Muscle of back (tissue), 11 donors: ENCODE data around the gene MARCHF2. TPM values are rescaled to one million over a fixed set of nuclear protein-coding genes. Genes with fewer than 3 reads are reported as not detected.

Source experiments
- DNase-seq, 3 donors: peaks; one replicate each; pipeline versions ENCODE4 v3.0.0 to v3.0.0-alpha.2; 2013
- polyA plus RNA-seq, 10 donors: library from polyadenylated mRNA; unstranded; fragments of 120-200 nt; gene quantifications; one replicate each; pipeline ENCODE4 v1.2.1, GENCODE V29; 2013; ENCODE audit not compliant: insufficient read length in 10 of 10

Gene MARCHF2
- polyA plus RNA-seq, 10 donors: 10.9 to 19.0 (median 14.3) TPM

GRCh38 chr19:8451885-8452284 is 38.8 kb downstream of the MARCHF2 start:
- no peak for DNase-seq

- DNase-seq: no peak
Observed at GRCh38 chr19:8452446-8453123, 39.5 kb downstream of the MARCHF2 start.

GRCh38 chr19:8453616-8454015 is 40.5 kb downstream of the MARCHF2 start:
- DNase-seq: no peak

GRCh38 chr19:8454218-8454617 is 41.1 kb downstream of the MARCHF2 start:
- no peak for DNase-seq

GRCh38 chr19:8455018-8455417 is 41.9 kb downstream of the MARCHF2 start:
- no peak for DNase-seq

- DNase-seq: no peak
Observed at GRCh38 chr19:8456064-8456463, 43.0 kb downstream of the MARCHF2 start.

- no peak for DNase-seq
Observed at GRCh38 chr19:8457209-8457608, 44.1 kb downstream of the MARCHF2 start.

GRCh38 chr19:8457827-8458226 is 44.7 kb downstream of the MARCHF2 start:
- no peak for DNase-seq

- DNase-seq: no peak
Observed at GRCh38 chr19:8458380-8458779, 45.3 kb downstream of the MARCHF2 start.

GRCh38 chr19:8459095-8459494 is 46.0 kb downstream of the MARCHF2 start:
- no peak for DNase-seq

- peak in 1 of 3 donors; percentile 27 for DNase-seq
Observed at GRCh38 chr19:8459520-8460270, 46.6 kb downstream of the MARCHF2 start.

GRCh38 chr19:8460516-8461298 is 47.6 kb downstream of the MARCHF2 start:
- DNase-seq: no peak

- no peak for DNase-seq
Observed at GRCh38 chr19:8461376-8461775, 48.3 kb downstream of the MARCHF2 start.

GRCh38 chr19:8461891-8462290 is 48.8 kb downstream of the MARCHF2 start:
- DNase-seq: no peak

GRCh38 chr19:8462571-8462970 is 49.5 kb downstream of the MARCHF2 start:
- DNase-seq: no peak

GRCh38 chr19:8463365-8463764 is 50.3 kb downstream of the MARCHF2 start:
- DNase-seq: no peak

GRCh38 chr19:8466018-8466417 is 52.9 kb downstream of the MARCHF2 start:
- no peak for DNase-seq

GRCh38 chr19:8468124-8468523 is 55.0 kb downstream of the MARCHF2 start:
- DNase-seq: no peak

GRCh38 chr19:8468761-8469373 is 55.8 kb downstream of the MARCHF2 start:
- DNase-seq: peak; percentile 11 to 71 (median 29)

- DNase-seq: no peak
Observed at GRCh38 chr19:8469613-8470368, 56.7 kb downstream of the MARCHF2 start.
